ENCODE results near the gene XPR1.
A peak's percentile ranks its signal among the peaks of the same experiment; 100 is the strongest.

XPR1 gene

GRCh38 chr1:180921891-180922630, 290.2 kb downstream of the XPR1 start:
- Histone ChIP-seq H3K27ac (ENCODE audit: low read length) (no peak overlapping the region), H3K36me3 (ENCODE audit: control insufficient read depth, low read depth, low read length) (no peaks in the 10 kb centered on the region), H3K9ac (ENCODE audit: low read length) (no peak overlapping the region), H3K4me1 (ENCODE audit: control insufficient read depth, low read depth, low read length) (peaks cover 48% of the 10 kb centered on the region), H3K27me3 (ENCODE audit: control insufficient read depth, insufficient read depth, low read length) (no peaks in the 10 kb centered on the region), H3K9me3 (ENCODE audit: control insufficient read depth, low read depth, low read length) (no peaks in the 10 kb centered on the region), H3K4me3 (ENCODE audit: low read length) (no peak overlapping the region)

GRCh38 chr1:180922631-180923015, 290.8 kb downstream of the XPR1 start:
- no peak overlapping the region for H3K9ac ChIP-seq (ENCODE audit: low read length)
- no peaks in the 10 kb centered on the region for H3K36me3 ChIP-seq (ENCODE audit: control insufficient read depth, low read depth, low read length)
- H3K4me3 ChIP-seq (ENCODE audit: low read length), result no peak overlapping the region
- no peaks in the 10 kb centered on the region for H3K9me3 ChIP-seq (ENCODE audit: control insufficient read depth, low read depth, low read length)
- H3K27me3 ChIP-seq (ENCODE audit: control insufficient read depth, insufficient read depth, low read length), result no peaks in the 10 kb centered on the region
- H3K27ac ChIP-seq (ENCODE audit: low read length), result peak overlapping the region; percentile 26
- H3K4me1 ChIP-seq (ENCODE audit: control insufficient read depth, low read depth, low read length), result peaks cover 48% of the 10 kb centered on the region

GRCh38 chr1:180923021-180923841, 291.4 kb downstream of the XPR1 start:
- Histone ChIP-seq H3K9ac (ENCODE audit: low read length) (peak overlapping the region; percentile 53), H3K4me1 (ENCODE audit: control insufficient read depth, low read depth, low read length) (peaks cover 54% of the 10 kb centered on the region), H3K9me3 (ENCODE audit: control insufficient read depth, low read depth, low read length) (no peaks in the 10 kb centered on the region), H3K36me3 (ENCODE audit: control insufficient read depth, low read depth, low read length) (no peaks in the 10 kb centered on the region), H3K27ac (ENCODE audit: low read length) (peak overlapping the region; percentile 77), H3K27me3 (ENCODE audit: control insufficient read depth, insufficient read depth, low read length) (no peaks in the 10 kb centered on the region), H3K4me3 (ENCODE audit: low read length) (peak overlapping the region; percentile 41)

GRCh38 chr1:180923887-180924286, 292.1 kb downstream of the XPR1 start:
- Histone ChIP-seq H3K9ac (ENCODE audit: low read length) (peak overlapping the region; percentile 53), H3K27ac (ENCODE audit: low read length) (peak overlapping the region; percentile 77), H3K36me3 (ENCODE audit: control insufficient read depth, low read depth, low read length) (no peaks in the 10 kb centered on the region), H3K4me1 (ENCODE audit: control insufficient read depth, low read depth, low read length) (peaks cover 54% of the 10 kb centered on the region), H3K4me3 (ENCODE audit: low read length) (peak overlapping the region; percentile 41), H3K27me3 (ENCODE audit: control insufficient read depth, insufficient read depth, low read length) (no peaks in the 10 kb centered on the region), H3K9me3 (ENCODE audit: control insufficient read depth, low read depth, low read length) (no peaks in the 10 kb centered on the region)

- Histone ChIP-seq H3K27ac (ENCODE audit: low read length) (no peak overlapping the region), H3K9me3 (ENCODE audit: control insufficient read depth, low read depth, low read length) (no peaks in the 10 kb centered on the region), H3K4me1 (ENCODE audit: control insufficient read depth, low read depth, low read length) (peaks cover 54% of the 10 kb centered on the region), H3K9ac (ENCODE audit: low read length) (no peak overlapping the region), H3K4me3 (ENCODE audit: low read length) (no peak overlapping the region), H3K27me3 (ENCODE audit: control insufficient read depth, insufficient read depth, low read length) (no peaks in the 10 kb centered on the region), H3K36me3 (ENCODE audit: control insufficient read depth, low read depth, low read length) (no peaks in the 10 kb centered on the region)
Observed at GRCh38 chr1:180924939-180925338, 293.1 kb downstream of the XPR1 start.

GRCh38 chr1:180925471-180926051, 293.7 kb downstream of the XPR1 start:
- Histone ChIP-seq H3K9me3 (ENCODE audit: control insufficient read depth, low read depth, low read length) (no peaks in the 10 kb centered on the region), H3K27me3 (ENCODE audit: control insufficient read depth, insufficient read depth, low read length) (no peaks in the 10 kb centered on the region), H3K36me3 (ENCODE audit: control insufficient read depth, low read depth, low read length) (no peaks in the 10 kb centered on the region), H3K4me1 (ENCODE audit: control insufficient read depth, low read depth, low read length) (peaks cover 54% of the 10 kb centered on the region), H3K9ac (ENCODE audit: low read length) (no peak overlapping the region), H3K4me3 (ENCODE audit: low read length) (no peak overlapping the region), H3K27ac (ENCODE audit: low read length) (no peak overlapping the region)

- Histone ChIP-seq H3K4me3 (ENCODE audit: low read length) (no peak overlapping the region), H3K4me1 (ENCODE audit: control insufficient read depth, low read depth, low read length) (peaks cover 54% of the 10 kb centered on the region), H3K36me3 (ENCODE audit: control insufficient read depth, low read depth, low read length) (no peaks in the 10 kb centered on the region), H3K27ac (ENCODE audit: low read length) (no peak overlapping the region), H3K9ac (ENCODE audit: low read length) (no peak overlapping the region), H3K9me3 (ENCODE audit: control insufficient read depth, low read depth, low read length) (no peaks in the 10 kb centered on the region), H3K27me3 (ENCODE audit: control insufficient read depth, insufficient read depth, low read length) (no peaks in the 10 kb centered on the region)
Observed at GRCh38 chr1:180926164-180926981, 294.6 kb downstream of the XPR1 start.

GRCh38 chr1:180927348-180927747, 295.5 kb downstream of the XPR1 start:
- no peak overlapping the region for H3K4me3 ChIP-seq (ENCODE audit: low read length)
- no peaks in the 10 kb centered on the region for H3K36me3 ChIP-seq (ENCODE audit: control insufficient read depth, low read depth, low read length)
- H3K27me3 ChIP-seq (ENCODE audit: control insufficient read depth, insufficient read depth, low read length), result no peaks in the 10 kb centered on the region
- H3K4me1 ChIP-seq (ENCODE audit: control insufficient read depth, low read depth, low read length), result peaks cover 47% of the 10 kb centered on the region
- H3K9ac ChIP-seq (ENCODE audit: low read length), result no peak overlapping the region
- no peak overlapping the region for H3K27ac ChIP-seq (ENCODE audit: low read length)
- no peaks in the 10 kb centered on the region for H3K9me3 ChIP-seq (ENCODE audit: control insufficient read depth, low read depth, low read length)

GRCh38 chr1:180927841-180928240, 296.0 kb downstream of the XPR1 start:
- peaks cover 42% of the 10 kb centered on the region for H3K4me1 ChIP-seq (ENCODE audit: control insufficient read depth, low read depth, low read length)

GRCh38 chr1:180928331-180929230, 296.8 kb downstream of the XPR1 start:
- Histone ChIP-seq H3K9ac (ENCODE audit: low read length) (no peak overlapping the region), H3K27ac (ENCODE audit: low read length) (no peak overlapping the region), H3K4me3 (ENCODE audit: low read length) (no peak overlapping the region)

More at GRCh38 chr1:180927841-180928240, 296.0 kb downstream of the XPR1 start:
- Histone ChIP-seq H3K27me3 (ENCODE audit: control insufficient read depth, insufficient read depth, low read length) (no peaks in the 10 kb centered on the region), H3K9ac (ENCODE audit: low read length) (no peak overlapping the region), H3K36me3 (ENCODE audit: control insufficient read depth, low read depth, low read length) (no peaks in the 10 kb centered on the region), H3K9me3 (ENCODE audit: control insufficient read depth, low read depth, low read length) (no peaks in the 10 kb centered on the region), H3K27ac (ENCODE audit: low read length) (no peak overlapping the region), H3K4me3 (ENCODE audit: low read length) (no peak overlapping the region)

More at GRCh38 chr1:180928331-180929230, 296.8 kb downstream of the XPR1 start:
- no peaks in the 10 kb centered on the region for H3K36me3 ChIP-seq (ENCODE audit: control insufficient read depth, low read depth, low read length)
- no peaks in the 10 kb centered on the region for H3K9me3 ChIP-seq (ENCODE audit: control insufficient read depth, low read depth, low read length)
- no peaks in the 10 kb centered on the region for H3K27me3 ChIP-seq (ENCODE audit: control insufficient read depth, insufficient read depth, low read length)
- peaks cover 37% of the 10 kb centered on the region for H3K4me1 ChIP-seq (ENCODE audit: control insufficient read depth, low read depth, low read length)
